SU-DHL-6 (cell line): ENCODE data around the gene TRPM1.

Experiments
- H2AFZ ChIP-seq: fragments of 200-600 bp; sonication (generic); 2 replicates; pipeline ENCODE4 v1.6.1; 2014; ENCODE audit warnings: low read depth, mild to moderate bottlenecking, moderate library complexity, mixed read lengths, antibody characterized with exemption, low read length; ENCODE audit not compliant: severe bottlenecking
- H3F3A ChIP-seq: fragments of 200-600 bp; shearing (Covaris generic); 2 replicates; pipeline ENCODE4 v1.6.0; 2016; ENCODE audit warnings: antibody characterized with exemption, mild to moderate bottlenecking; ENCODE audit not compliant: insufficient read depth
- H3K27ac ChIP-seq: fragments of 200-600 bp; sonication (generic); 2 replicates; pipeline ENCODE4 v1.5.1; 2016; ENCODE audit warnings: low read depth, mild to moderate bottlenecking, low read length, moderate library complexity, mixed read lengths
- H3K27me3 ChIP-seq: fragments of 200-600 bp; sonication (generic), shearing (Covaris generic); 2 replicates; pipeline ENCODE4 v1.6.0; 2014; ENCODE audit warnings: mild to moderate bottlenecking, low read length
- H3K36me3 ChIP-seq: fragments of 200-600 bp; sonication (generic); 2 replicates; pipeline ENCODE4 v1.6.1; 2014; ENCODE audit warnings: mild to moderate bottlenecking, low read length, mixed read lengths
- H3K4me2 ChIP-seq: fragments of 300-600, 200-600 bp; shearing (Covaris generic), sonication (generic); 2 replicates; pipeline ENCODE4 v1.6.0; 2014; ENCODE audit warnings: low read length, low read depth, mild to moderate bottlenecking; ENCODE audit not compliant: poor library complexity, severe bottlenecking
- H3K4me3 ChIP-seq: fragments of 200-600 bp; sonication (generic); 2 replicates; pipeline ENCODE4 v1.5.1; 2014; ENCODE audit warnings: antibody characterized with exemption, low read length, mild to moderate bottlenecking, mixed read lengths; ENCODE audit not compliant: insufficient read depth, poor library complexity, severe bottlenecking
- H3K79me2 ChIP-seq: fragments of 200-600 bp; sonication (generic); 2 replicates; pipeline ENCODE4 v1.6.1; 2014; ENCODE audit warnings: mild to moderate bottlenecking, low read length, moderate library complexity; ENCODE audit not compliant: insufficient read depth
- H3K9ac ChIP-seq: fragments of 200-600 bp; sonication (generic); 2 replicates; pipeline ENCODE4 v1.7.0; 2014; ENCODE audit warnings: mild to moderate bottlenecking, low read length
- H3K9me2 ChIP-seq: fragments of 200-600 bp; sonication (generic); replicated peaks from 2 replicates; pipeline ENCODE4 v1.6.1; 2014; ENCODE audit warnings: low read length; ENCODE audit not compliant: insufficient read depth
- H3K9me3 ChIP-seq: fragments of 200-600 bp; sonication (generic); 2 replicates; pipeline ENCODE4 v1.6.1; 2014; ENCODE audit warnings: low read length, mixed read lengths; ENCODE audit not compliant: insufficient read depth
- H4K20me1 ChIP-seq: fragments of 200-600 bp; sonication (generic); 2 replicates; pipeline ENCODE4 v1.6.1; 2014; ENCODE audit warnings: low read depth, mild to moderate bottlenecking, antibody characterized with exemption, low read length, moderate library complexity, mixed read lengths
- EZH2phosphoT487 ChIP-seq: fragments of 200-600 bp; sonication (generic), shearing (Covaris generic); conservative IDR thresholded peaks from 2 replicates; pipeline ENCODE4 v1.6.1; 2018; ENCODE audit warnings: mild to moderate bottlenecking, antibody characterized with exemption, low read length, moderate library complexity, mixed read lengths
- TF ChIP-seq, protein P1 (sequence below): fragments of 200-600 bp; sonication (generic); IDR thresholded peaks from one replicate; pipeline ENCODE4 v1.5.1; 2017; ENCODE audit warnings: antibody characterized with exemption, mild to moderate bottlenecking, low read length, moderate library complexity; ENCODE audit not compliant: insufficient read depth, poor library complexity, severe bottlenecking

Gene TRPM1

GRCh38 chr15:30990446-30991254 is 110.9 kb downstream of the TRPM1 start:
- peak overlapping the region; percentile 95 for H3K4me3 ChIP-seq
- peak overlapping the region; percentile 53 for H3K27ac ChIP-seq
- TF ChIP-seq, protein P1, sequence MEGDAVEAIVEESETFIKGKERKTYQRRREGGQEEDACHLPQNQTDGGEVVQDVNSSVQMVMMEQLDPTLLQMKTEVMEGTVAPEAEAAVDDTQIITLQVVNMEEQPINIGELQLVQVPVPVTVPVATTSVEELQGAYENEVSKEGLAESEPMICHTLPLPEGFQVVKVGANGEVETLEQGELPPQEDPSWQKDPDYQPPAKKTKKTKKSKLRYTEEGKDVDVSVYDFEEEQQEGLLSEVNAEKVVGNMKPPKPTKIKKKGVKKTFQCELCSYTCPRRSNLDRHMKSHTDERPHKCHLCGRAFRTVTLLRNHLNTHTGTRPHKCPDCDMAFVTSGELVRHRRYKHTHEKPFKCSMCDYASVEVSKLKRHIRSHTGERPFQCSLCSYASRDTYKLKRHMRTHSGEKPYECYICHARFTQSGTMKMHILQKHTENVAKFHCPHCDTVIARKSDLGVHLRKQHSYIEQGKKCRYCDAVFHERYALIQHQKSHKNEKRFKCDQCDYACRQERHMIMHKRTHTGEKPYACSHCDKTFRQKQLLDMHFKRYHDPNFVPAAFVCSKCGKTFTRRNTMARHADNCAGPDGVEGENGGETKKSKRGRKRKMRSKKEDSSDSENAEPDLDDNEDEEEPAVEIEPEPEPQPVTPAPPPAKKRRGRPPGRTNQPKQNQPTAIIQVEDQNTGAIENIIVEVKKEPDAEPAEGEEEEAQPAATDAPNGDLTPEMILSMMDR, result no peak
- TF ChIP-seq EZH2phosphoT487, result no peak
- peak overlapping the region; percentile 80 for H3K9ac ChIP-seq
- H3K9me2 ChIP-seq, result no peaks in the 10 kb centered on the region
- no peaks in the 10 kb centered on the region for H3K27me3 ChIP-seq
- H3K9me3 ChIP-seq, result no peaks in the 10 kb centered on the region
- peak overlapping the region; percentile 79 for H3K4me2 ChIP-seq
- H3K79me2 ChIP-seq, result peaks cover 10% of the 10 kb centered on the region; the same call in 1 of the 2 replicates
- peaks cover 11% of the 10 kb centered on the region for H3F3A ChIP-seq
- peak overlapping the region; percentile 91 for H2AFZ ChIP-seq
- no peaks in the 10 kb centered on the region for H4K20me1 ChIP-seq
- no peaks in the 10 kb centered on the region for H3K36me3 ChIP-seq

GRCh38 chr15:30990036-30990435 is 111.5 kb downstream of the TRPM1 start:
- peak overlapping the region; percentile 79 for H3K4me2 ChIP-seq
- H3K79me2 ChIP-seq, result peaks cover 10% of the 10 kb centered on the region; the same call in 1 of the 2 replicates
- H3K9me3 ChIP-seq, result no peaks in the 10 kb centered on the region
- TF ChIP-seq, protein P1, result no peak
- TF ChIP-seq EZH2phosphoT487, result no peak
- peak overlapping the region; percentile 95 for H3K4me3 ChIP-seq
- no peaks in the 10 kb centered on the region for H3K27me3 ChIP-seq
- H3K9me2 ChIP-seq, result no peaks in the 10 kb centered on the region
- no peaks in the 10 kb centered on the region for H3K36me3 ChIP-seq
- H4K20me1 ChIP-seq, result no peaks in the 10 kb centered on the region
- peaks cover 11% of the 10 kb centered on the region for H3F3A ChIP-seq
- no peak overlapping the region for H3K27ac ChIP-seq
- H3K9ac ChIP-seq, result peak overlapping the region; percentile 80
- no peak overlapping the region for H2AFZ ChIP-seq

GRCh38 chr15:30985081-30985531 is 116.4 kb downstream of the TRPM1 start:
- Histone ChIP-seq H3F3A (no peaks in the 10 kb centered on the region), H2AFZ (no peak overlapping the region), H3K27ac (no peak overlapping the region), H3K9me3 (no peaks in the 10 kb centered on the region), H3K79me2 (peaks cover 5% of the 10 kb centered on the region; the same call in 1 of the 2 replicates), H4K20me1 (no peaks in the 10 kb centered on the region), H3K4me2 (no peak overlapping the region), H3K9me2 (no peaks in the 10 kb centered on the region), H3K36me3 (no peaks in the 10 kb centered on the region), H3K4me3 (no peak overlapping the region), H3K27me3 (no peaks in the 10 kb centered on the region), H3K9ac (no peak overlapping the region)
- TF ChIP-seq, protein P1, result no peak
- TF ChIP-seq EZH2phosphoT487, result no peak
